ENCODE results near the gene LAMC2.
"Not testable (repeated sequence)": the region's sequence is repeated elsewhere in the genome, so short reads cannot be mapped to it uniquely, and the experiment has no call there.

LAMC2 gene

DNA sequence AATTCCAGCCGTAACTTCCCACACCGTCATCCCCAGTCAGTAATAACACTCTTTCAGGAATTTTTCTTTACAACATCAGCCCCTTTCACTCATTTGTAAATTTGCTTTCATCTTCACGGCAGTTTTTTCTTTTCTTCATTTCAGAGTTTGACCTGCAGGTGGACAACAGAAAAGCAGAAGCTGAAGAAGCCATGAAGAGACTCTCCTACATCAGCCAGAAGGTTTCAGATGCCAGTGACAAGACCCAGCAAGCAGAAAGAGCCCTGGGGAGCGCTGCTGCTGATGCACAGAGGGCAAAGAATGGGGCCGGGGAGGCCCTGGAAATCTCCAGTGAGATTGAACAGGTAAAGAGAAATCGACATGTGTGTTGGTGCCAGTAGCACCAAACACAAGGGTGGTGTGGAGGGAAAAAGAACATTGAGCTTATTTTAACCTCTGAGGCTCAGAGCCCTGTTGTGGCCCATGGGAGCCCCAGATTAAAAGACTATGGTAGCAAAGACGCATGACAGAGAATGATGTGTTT is 53.2 kb downstream of the LAMC2 start:
- TF ChIP-seq, protein P1, sequence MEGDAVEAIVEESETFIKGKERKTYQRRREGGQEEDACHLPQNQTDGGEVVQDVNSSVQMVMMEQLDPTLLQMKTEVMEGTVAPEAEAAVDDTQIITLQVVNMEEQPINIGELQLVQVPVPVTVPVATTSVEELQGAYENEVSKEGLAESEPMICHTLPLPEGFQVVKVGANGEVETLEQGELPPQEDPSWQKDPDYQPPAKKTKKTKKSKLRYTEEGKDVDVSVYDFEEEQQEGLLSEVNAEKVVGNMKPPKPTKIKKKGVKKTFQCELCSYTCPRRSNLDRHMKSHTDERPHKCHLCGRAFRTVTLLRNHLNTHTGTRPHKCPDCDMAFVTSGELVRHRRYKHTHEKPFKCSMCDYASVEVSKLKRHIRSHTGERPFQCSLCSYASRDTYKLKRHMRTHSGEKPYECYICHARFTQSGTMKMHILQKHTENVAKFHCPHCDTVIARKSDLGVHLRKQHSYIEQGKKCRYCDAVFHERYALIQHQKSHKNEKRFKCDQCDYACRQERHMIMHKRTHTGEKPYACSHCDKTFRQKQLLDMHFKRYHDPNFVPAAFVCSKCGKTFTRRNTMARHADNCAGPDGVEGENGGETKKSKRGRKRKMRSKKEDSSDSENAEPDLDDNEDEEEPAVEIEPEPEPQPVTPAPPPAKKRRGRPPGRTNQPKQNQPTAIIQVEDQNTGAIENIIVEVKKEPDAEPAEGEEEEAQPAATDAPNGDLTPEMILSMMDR (IDR thresholded peaks at IDR 0.05; ENCODE audit: borderline replicate concordance, insufficient read depth, low read depth, low read length): no peak
- H3K4me3 ChIP-seq (ENCODE audit: low read depth, low read length): no peak overlapping the region

GRCh38 chr1:183239793-183240525 is 53.9 kb downstream of the LAMC2 start:
- no peak overlapping the region for H3K4me3 ChIP-seq (ENCODE audit: low read depth, low read length)
- TF ChIP-seq, protein P1 (IDR thresholded peaks at IDR 0.05; ENCODE audit: borderline replicate concordance, insufficient read depth, low read depth, low read length): no peak

- H3K4me3 ChIP-seq (ENCODE audit: low read depth, low read length): no peak overlapping the region
- TF ChIP-seq, protein P1 (IDR thresholded peaks at IDR 0.05; ENCODE audit: borderline replicate concordance, insufficient read depth, low read depth, low read length): no peak
Observed at GRCh38 chr1:183240526-183240825, 54.4 kb downstream of the LAMC2 start.

DNA sequence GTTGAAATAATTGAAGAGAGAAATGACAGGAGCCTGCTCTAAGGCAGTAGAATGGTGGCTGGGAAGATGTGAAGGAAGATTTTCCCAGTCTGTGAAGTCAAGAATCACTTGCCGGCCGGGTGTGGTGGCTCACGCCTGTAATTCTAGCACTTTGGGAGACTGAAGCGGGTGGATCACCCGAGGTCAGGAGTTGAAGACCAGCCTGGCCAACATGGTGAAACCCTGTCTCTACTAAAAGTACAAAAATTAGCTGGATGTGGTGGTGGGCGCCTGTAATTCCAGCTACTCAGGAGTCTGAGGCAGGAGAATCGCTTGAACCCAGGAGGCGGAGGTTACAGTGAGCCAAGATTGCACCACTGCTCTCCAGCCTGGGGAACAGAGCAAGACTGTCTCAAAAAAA is 54.8 kb downstream of the LAMC2 start:
- H3K4me3 ChIP-seq (ENCODE audit: low read depth, low read length): not testable (repeated sequence)

GRCh38 chr1:183241471-183241870 is 55.4 kb downstream of the LAMC2 start:
- TF ChIP-seq, protein P1 (IDR thresholded peaks at IDR 0.05; ENCODE audit: borderline replicate concordance, insufficient read depth, low read depth, low read length): no peak
- H3K4me3 ChIP-seq (ENCODE audit: low read depth, low read length): no peak overlapping the region

- TF ChIP-seq, protein P1 (IDR thresholded peaks at IDR 0.05; ENCODE audit: borderline replicate concordance, insufficient read depth, low read depth, low read length): no peak
- no peak overlapping the region for H3K4me3 ChIP-seq (ENCODE audit: low read depth, low read length)
Observed at GRCh38 chr1:183242556-183242955, 56.5 kb downstream of the LAMC2 start.

DNA sequence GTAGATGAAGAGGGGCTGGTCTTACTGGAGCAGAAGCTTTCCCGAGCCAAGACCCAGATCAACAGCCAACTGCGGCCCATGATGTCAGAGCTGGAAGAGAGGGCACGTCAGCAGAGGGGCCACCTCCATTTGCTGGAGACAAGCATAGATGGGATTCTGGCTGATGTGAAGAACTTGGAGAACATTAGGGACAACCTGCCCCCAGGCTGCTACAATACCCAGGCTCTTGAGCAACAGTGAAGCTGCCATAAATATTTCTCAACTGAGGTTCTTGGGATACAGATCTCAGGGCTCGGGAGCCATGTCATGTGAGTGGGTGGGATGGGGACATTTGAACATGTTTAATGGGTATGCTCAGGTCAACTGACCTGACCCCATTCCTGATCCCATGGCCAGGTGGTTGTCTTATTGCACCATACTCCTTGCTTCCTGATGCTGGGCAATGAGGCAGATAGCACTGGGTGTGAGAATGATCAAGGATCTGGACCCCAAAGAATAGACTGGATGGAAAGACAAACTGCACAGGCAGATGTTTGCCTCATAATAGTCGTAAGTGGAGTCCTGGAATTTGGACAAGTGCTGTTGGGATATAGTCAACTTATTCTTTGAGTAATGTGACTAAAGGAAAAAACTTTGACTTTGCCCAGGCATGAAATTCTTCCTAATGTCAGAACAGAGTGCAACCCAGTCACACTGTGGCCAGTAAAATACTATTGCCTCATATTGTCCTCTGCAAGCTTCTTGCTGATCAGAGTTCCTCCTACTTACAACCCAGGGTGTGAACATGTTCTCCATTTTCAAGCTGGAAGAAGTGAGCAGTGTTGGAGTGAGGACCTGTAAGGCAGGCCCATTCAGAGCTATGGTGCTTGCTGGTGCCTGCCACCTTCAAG is 57.3 kb downstream of the LAMC2 start:
- H3K4me3 ChIP-seq (ENCODE audit: low read depth, low read length): no peak overlapping the region
- TF ChIP-seq, protein P1 (IDR thresholded peaks at IDR 0.05; ENCODE audit: borderline replicate concordance, insufficient read depth, low read depth, low read length): no peak

Data from GM12875 (cell line).